GM20431 (cell line): ENCODE results near the gene ACE.

Experiments used
- in situ Hi-C: fragments of 300-500 bp; cut with MseI, MboI; formaldehyde crosslinking; loops from one replicate; pipeline ENCODE4 v1.15.0; 2020; ENCODE audit warnings: low sequenced_read_pairs; ENCODE audit not compliant: unreplicated experiment

ACE gene

DNA sequence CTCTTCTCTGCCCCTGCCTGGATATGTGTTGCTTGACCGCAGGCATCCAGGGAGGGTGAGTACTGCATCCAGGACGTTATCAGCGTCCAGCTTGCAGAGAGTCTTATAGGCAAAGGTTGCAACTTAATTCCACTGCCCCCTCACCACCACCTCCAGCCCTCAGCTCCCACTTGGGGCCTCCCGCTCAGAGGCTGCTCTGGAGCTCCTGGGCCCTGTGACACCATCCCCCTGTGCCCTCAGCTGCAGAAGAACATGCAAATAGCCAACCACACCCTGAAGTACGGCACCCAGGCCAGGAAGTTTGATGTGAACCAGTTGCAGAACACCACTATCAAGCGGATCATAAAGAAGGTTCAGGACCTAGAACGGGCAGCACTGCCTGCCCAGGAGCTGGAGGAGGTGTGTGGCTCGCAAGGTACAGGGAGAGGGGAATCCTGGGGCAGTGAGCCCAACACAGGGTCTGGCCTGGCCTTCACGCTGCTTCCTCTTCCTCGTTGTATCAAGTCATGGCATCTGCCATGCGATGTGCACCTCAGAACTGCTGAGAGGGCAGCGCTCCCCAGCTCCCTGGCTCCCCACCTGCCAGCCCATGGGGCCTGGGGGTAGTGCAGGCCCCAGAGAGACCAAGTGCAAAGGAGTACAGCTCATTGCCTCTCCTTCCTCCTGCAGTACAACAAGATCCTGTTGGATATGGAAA, 9.6 kb downstream of the ACE start:
- in situ Hi-C loops = no loop called here

GRCh38 chr17:63487014-63487339, 10.1 kb downstream of the ACE start:
- in situ Hi-C loops = no loop called here

DNA sequence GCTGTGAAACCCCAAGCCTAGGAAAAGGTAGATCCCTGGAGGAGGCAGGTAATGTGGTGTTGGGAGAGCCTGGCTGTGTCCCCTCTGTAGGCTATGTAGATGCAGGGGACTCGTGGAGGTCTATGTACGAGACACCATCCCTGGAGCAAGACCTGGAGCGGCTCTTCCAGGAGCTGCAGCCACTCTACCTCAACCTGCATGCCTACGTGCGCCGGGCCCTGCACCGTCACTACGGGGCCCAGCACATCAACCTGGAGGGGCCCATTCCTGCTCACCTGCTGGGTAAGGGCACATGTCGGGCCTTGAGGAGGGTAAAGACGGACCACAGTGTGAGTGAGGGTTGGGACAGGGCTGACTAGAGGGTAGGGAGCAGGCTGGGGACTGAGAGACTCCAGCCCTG, 12.0 kb downstream of the ACE start:
- in situ Hi-C loops = no loop called here

DNA sequence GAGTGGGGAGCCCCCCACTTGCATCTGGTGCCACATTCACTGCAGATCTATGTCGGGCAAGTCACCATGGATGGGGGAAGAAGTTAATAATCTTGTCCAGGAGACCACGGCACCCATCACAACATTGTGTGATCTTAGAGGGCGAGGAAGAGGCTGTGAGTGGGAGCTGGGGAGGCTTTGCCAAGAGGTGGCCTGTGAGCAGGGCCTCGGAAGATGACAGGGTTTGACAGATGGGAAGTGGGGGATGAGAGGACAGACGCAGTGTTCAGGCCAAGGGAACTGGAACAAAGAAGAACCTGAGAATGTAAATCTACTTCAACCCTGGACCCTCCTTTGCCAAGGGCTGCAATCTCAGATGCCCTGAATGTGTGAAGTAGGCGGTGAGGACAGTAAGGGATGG, 12.4 kb downstream of the ACE start:
- in situ Hi-C loops = no loop called here

- in situ Hi-C loops = no loop called here
Measured at GRCh38 chr17:63490329-63490728, 13.5 kb downstream of the ACE start.

DNA sequence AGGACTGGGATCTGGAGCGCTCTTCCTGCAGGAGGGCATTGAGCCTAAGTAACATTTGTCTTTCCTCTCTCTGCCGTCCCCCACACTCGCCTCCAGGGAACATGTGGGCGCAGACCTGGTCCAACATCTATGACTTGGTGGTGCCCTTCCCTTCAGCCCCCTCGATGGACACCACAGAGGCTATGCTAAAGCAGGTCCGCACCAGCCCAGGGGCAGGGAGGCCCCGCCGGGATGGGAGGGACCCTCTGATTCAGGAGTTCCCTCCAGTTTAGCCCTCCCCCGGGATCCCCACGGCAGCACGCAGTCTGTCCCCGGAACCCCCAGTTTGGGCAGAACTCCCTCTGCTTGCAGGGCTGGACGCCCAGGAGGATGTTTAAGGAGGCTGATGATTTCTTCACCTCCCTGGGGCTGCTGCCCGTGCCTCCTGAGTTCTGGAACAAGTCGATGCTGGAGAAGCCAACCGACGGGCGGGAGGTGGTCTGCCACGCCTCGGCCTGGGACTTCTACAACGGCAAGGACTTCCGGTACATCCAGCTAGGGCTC, 14.1 kb downstream of the ACE start:
- in situ Hi-C loops = no loop called here

GRCh38 chr17:63491413-63491812, 14.6 kb downstream of the ACE start:
- in situ Hi-C loops = no loop called here

GRCh38 chr17:63491977-63492618, 15.2 kb downstream of the ACE start:
- in situ Hi-C loops = no loop called here

- in situ Hi-C loops = no loop called here
Measured at GRCh38 chr17:63492940-63493339, 16.1 kb downstream of the ACE start.

GRCh38 chr17:63493411-63493810, 16.6 kb downstream of the ACE start:
- in situ Hi-C loops = no loop called here

DNA sequence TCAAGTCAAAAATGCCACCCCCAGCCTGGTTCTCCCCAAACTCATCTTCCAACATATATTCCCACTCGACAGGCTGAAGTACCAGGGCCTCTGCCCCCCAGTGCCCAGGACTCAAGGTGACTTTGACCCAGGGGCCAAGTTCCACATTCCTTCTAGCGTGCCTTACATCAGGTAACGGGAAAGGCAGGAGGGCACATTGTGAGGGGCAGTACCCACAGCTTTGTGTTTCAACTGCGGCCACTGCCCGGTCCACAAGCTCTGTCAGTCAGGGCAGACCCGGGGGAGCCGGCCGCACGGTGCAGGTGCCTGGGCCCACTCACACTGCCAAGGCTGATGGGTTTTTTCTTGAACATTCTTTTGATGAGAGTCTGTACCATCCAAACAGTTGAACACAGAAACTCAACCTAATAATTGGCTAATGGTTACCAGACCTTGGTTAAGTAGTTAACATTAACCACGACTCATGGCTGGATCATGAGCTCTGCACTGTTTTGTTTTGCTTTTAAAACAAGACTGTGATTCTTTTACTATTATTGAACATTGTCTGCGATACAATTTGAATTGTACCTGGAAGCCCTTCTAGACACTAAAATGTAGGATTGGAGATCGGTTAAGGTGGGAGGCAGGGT, 17.6 kb downstream of the ACE start:
- in situ Hi-C loops = no loop called here

GRCh38 chr17:63495491-63495890, 18.6 kb downstream of the ACE start:
- in situ Hi-C loops = no loop called here

DNA sequence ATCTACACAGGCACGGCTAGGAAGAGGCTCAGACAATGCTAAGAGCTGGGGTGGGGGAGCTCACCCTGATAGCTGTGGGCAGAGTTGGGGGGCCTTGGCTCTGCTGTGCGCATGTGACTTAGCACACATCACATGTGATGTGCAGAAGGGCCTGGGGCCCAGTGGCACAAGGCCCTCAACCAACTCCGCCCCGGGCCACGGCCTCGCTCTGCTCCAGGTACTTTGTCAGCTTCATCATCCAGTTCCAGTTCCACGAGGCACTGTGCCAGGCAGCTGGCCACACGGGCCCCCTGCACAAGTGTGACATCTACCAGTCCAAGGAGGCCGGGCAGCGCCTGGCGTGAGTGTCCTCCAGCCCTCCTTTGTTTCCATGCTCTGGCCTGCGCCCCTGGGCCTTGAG, 19.3 kb downstream of the ACE start:
- in situ Hi-C loops = no loop called here

- in situ Hi-C loops = no loop called here
Measured at GRCh38 chr17:63496663-63497400, 20.0 kb downstream of the ACE start.

DNA sequence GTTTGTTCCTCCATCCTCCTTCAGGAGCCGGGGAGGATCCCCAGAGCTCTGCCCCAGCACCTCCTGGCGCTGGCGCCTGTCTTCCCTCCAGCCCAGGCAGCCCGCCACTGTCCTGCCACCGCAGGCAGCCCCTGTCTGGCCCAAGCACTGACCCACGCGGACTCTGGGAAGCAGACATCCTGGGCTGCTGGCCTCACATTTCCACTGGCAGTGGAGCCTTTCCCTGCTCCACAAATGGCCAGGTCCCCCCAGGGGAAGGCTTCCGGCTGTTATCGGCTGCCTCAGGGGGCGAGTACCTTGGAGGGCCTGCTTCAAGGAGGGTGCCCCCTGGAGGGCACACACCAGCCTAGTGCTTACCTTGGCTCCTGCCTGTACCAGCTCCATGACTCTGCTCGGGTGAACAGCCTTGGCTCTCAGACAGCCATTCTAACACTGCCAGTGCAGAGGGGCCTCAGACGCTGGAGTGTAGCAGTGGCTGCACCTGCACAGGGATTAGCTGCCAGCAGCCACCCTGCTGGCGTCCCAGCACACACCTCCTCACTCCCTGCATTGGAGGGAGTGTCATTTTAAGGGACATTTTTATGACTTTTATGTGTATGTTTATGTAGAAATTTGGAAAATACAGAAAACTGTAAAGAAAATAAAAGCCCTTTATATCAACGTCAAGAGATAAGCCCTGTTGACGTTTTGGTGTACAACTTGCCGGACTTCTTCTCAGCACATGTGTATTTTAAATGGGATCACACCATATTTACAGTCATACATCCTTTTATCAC, 21.0 kb downstream of the ACE start:
- in situ Hi-C loops = no loop called here

- in situ Hi-C loops = no loop called here
Measured at GRCh38 chr17:63498626-63499195, 21.9 kb downstream of the ACE start.

GRCh38 chr17:63500543-63501390, 23.9 kb downstream of the ACE start:
- in situ Hi-C loops = no loop called here

- in situ Hi-C loops = no loop called here
Measured at GRCh38 chr17:63503341-63503705, 26.5 kb downstream of the ACE start.

DNA sequence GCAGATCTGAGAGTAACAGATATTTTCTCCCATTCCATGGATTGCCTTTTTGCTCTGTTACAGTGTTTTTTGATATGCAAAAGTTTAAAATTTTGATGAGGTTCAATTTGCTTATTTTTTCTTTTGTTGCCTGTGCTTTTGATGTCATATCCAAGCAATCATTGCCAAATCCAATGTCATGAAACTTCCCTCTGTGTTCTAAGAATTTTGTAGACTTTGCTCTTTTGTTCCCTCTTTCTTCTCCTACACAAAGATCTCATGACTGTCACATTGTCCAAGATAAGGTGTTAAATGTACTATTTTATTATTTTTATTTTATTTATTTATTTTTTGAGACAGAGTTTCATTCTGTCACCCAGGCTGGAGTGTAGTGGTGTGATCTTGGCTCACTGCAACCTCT, 27.4 kb downstream of the ACE start:
- in situ Hi-C loops = no loop called here
